LoVo (cell line): Measurements from ENCODE around the gene STX7.
A peak's percentile ranks its signal among the peaks of the same experiment; 100 is the strongest.
"Not testable (repeated sequence)": the region's sequence is repeated elsewhere in the genome, so short reads cannot be mapped to it uniquely, and the experiment has no call there.

Experiments
- DNase-seq: peaks from one replicate; pipeline ENCODE4 v3.0.0-alpha.2; 2016; ENCODE audit warnings: low spot score

The STX7 gene

DNA sequence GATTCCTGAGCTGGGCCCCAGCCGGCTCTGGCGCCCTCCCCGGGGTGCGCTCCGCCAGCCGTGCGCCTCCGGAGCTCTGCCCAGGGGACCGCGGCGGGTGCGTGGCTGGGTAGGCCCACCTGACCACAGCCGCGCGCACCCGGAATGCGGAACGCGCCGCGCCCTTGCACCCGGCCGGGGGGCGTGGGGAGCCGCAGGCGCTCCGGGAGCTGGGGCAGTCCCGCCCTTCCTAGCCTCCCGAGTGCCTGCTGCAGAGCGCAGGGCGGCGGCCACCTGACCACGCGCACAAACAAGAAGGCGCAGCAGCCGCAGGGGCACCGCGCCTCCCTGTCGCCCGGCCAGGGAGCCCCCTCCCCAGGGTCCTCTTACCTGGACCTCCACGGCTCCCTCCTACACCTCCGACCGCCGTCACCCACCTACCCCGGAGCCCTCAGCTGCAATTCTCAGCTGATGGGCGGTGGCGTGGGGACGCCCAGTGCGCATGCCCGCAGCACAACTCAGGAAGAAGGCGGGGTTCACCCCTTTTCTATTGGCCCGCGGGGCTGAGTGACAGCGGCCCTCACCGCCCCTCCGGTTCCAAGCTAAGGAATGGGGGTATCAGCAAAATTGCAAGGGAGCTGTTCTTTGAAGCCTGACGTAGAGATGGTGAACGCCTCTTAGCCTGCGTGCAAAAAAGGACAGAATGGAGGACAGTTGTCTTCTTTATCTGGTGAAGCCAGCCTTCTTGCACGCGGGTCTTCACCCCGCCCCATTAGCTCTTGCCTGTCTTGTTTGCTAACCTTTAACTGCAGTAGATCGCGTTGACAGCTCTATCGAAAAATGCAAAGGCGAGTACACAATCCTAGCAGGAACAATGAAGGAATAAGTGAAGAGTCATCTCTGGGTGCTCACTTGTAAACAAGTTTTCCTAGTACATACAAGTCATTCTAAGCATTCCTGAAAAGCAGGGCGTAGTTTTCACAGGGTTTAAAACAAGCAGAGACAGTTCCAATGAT lies at the start of gene STX7:
Gene STX7, minus strand, starts transcription at position 479 of the 995 bp plus-strand sequence. CDS start 9,586 bp downstream, outside the sequence.
- peak; percentile 90 for DNase-seq

GRCh38 chr6:132560087-132560486 lies 47.2 kb upstream of the STX7 start:
- not testable (repeated sequence) for DNase-seq

- no peak for DNase-seq
Observed at GRCh38 chr6:132552372-132552771, 39.5 kb upstream of the STX7 start, which contains the start of gene TAAR8. TAAR8 (plus strand) TSS chr6:132552672; CDS start chr6:132552693, 21 bp downstream.

- no peak for DNase-seq
Observed at GRCh38 chr6:132551214-132551613, 38.3 kb upstream of the STX7 start.

DNA sequence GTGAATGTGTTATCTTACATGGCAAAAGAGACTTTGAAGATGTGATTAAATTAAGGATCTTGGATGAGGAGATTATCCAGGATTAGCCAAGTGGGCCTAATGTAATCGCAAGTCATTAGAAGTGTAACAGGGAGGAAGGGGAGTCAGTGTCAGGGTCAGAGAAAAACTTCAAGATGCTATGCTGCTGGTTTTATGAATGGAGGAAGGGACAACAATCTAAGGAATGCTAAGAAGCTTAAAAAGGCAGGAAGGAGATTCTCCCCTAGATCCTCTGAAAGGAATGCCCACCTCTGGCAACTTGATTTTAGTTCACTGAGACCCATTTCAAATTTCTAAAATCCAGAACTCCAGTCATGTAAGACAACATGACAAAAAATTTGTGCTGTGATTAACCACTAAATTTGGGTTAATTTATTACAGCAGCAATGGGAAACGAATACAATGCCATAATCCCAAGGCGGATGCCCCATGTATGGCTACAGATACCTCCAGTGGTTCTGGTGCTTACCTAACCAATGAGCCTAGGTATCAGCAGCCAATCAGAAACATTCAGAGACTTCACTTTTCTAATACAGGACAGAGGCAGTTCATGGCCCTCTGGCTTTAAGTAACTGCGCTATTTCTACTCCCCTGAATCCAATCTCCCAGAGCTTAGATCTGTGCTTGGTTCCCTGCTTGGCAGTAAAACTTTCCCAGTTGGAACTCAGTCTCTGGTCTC lies 36.0 kb upstream of the STX7 start:
- no peak for DNase-seq

- DNase-seq, result no peak
Observed at GRCh38 chr6:132544826-132545225, 31.9 kb upstream of the STX7 start.

- DNase-seq, result no peak
Observed at GRCh38 chr6:132537977-132538376, 25.1 kb upstream of the STX7 start, which contains the start of gene TAAR9. TAAR9 (plus strand) TSS chr6:132538277; CDS start chr6:132538290, 13 bp downstream.

GRCh38 chr6:132537145-132537544 lies 24.2 kb upstream of the STX7 start:
- DNase-seq, result no peak

DNA sequence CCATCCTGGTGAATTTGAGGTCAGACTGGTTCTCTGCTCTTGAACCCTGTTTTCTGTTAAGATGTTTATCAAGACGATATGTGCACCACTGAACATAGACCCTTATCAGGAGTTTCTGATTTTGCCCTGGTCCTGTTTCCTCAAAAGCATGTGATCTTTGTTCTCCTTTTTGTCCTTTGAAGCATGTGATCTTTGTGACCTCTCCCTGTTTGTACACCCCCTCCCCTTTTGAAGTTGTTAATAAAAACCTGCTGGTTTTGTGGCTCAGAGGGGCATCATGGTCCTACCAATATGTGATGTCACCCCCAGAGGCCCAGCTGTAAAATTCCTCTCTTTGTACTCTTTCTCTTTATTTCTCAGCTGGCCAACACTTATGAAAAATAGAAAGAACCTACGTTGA lies 21.6 kb upstream of the STX7 start:
- not testable (repeated sequence) for DNase-seq

- DNase-seq, result peak; percentile 74
Observed at GRCh38 chr6:132530293-132530974, 17.5 kb upstream of the STX7 start.

DNA sequence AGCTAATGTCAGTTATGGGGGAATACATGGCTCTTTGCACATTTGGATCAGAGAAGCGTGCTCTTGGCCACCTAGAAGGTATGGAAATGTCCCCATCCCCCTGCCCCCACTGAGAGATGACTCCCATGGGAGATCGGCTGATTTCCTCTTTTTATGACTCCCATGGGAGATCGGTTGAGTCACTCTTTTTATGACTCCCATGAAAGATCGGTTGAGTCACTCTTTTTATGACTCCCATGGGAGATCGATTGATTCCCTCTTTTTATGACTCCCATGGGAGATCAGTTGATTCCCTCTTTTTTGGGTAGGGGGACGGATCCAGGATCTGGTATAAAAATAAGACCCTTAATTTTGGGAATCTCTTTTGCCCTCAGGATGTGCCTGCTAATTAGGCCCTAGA lies 14.9 kb upstream of the STX7 start:
- peak; percentile 57 for DNase-seq

DNA sequence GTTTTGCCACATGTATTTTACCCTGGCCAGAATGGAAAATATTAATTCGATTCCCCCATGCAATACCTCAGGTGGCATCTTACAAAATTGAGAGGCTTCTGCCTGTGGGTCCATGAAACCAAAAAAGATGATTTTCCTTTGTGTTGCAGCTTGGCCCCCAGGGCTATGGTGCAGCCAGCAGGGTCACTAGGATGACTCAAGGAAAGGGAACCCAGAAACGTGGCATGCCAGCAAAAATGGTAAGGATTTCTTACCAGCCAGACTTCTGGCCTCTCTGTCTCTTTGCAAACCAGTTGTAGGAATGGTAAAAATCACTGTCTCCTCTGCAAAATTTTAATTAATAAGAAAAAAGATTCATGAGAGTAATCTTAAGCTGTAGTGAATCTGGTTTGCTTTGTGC lies 13.5 kb upstream of the STX7 start:
- DNase-seq, result no peak

DNA sequence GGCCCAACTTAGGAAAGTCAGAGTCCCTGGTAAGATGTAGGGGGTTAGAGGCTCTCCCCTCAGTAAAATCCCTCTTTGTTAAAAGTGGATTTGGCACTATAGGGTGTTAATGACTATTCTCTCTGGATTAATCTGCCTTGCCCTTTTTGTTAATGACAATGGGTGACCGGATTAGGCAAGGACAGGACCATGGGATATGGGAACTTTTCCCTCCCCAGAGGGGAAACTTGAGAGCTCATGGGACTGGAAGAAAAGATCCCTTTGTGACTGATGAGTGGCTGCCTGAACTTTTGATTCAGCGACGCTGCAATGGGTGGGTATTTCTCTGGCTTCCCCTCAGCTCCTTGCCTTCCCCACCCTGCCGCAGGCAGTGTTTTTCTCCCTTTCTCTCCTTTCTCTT lies 12.9 kb upstream of the STX7 start:
- no peak for DNase-seq

DNA sequence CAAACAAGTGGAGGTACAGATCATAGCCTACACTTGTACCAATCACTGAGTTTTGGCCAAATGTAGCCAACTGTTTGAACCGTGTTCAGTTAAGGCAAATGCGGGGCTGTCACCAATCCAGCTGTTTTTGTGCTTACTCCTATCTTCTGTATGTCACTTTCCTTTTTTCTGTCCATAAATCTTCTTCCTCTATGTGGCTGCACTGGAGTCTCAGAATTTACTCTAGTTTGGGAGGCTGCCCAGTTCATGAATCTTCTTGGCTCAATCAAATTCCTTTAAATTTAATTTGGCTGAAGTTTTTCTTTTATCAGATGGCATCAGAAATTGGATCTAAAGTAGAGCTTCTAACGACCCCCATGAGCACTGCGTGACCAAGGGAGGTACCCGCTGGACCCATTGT lies 11.7 kb upstream of the STX7 start:
- DNase-seq, result no peak

DNA sequence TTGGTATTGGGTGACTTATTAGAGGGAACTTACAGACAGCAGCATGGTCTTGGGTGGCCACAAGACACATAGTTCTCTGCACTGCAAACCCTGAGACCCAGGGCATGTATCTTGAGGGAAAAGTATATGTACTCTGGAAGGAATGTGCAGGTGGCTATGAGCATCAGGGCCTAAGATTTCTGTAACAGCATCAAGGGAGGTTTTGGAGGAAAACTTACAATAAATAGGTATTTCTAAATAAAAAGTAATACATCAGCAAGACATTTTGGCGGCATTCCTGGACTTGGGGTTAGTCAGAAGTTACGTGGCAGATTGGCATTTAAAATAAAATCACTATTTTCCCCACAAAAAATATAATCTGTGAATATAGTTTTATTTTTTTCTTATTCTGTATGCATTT lies 8.0 kb upstream of the STX7 start:
- DNase-seq, result no peak

DNA sequence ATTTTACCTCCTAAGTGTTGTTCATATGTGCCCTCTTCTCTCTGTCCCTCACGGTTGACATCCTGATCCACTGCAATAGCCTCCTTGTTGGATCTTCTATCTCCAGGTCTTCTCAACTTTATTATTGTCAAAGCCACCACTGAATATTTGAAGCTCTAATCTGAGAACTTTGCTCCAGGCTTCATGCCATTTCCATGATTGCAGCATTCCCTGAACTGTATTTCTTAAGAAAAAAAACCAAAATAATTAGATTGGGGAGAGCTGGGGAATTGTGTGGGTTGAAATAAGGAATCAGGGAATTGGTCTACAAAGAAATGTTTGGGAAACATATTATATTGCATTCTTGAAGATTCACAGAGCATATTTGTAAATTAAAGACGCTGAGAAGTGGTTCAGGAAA lies 2.5 kb upstream of the STX7 start:
- no peak for DNase-seq

DNA sequence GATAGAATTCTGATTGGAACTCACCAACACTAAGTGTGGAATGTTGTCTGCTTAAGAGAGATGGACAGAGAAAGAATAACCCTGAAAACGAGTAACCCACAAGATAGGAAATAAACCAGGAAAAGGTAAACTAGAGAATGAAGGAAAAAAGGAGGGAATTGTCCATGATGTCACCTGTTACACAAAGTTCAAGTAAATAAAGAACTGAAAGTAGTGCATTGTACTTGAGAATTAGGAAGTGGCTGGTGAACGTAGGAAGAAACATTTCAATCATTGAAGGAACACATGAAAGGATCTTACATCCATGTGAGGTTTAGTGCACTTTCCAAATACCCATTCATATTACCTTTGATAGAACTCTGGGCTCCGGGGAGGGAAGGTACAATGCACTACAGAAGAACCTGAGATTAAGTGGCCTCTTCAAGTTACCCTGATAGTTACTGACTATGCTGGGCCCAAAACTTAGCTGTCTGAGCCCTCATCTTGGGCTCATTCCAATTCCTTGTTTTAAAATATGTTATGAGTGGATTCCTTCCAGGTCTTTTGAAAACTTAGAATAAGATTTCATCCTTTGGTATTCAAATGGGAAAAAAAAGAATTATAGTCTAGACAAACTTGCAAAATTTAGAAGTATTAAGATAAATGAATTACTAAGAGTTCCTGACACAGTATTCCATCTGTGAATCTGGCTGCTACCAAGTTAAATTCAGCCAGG lies 1.1 kb upstream of the STX7 start:
- DNase-seq, result no peak

DNA sequence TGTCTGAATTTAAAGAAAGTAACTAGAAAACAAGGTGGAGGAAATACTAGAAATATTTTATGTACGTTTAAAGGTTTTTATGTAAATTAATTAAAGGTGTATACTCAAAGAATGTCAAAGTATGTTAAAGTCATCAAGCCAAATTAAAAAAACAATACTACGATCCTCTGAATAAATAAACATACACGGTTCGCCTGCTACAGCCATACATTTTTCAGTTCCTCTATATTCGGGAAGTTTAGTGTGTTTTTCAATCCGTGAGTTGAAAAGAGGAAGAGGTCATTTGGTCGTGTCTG lies 626 bp downstream of the STX7 start:
- DNase-seq, result no peak

- DNase-seq, result no peak
Observed at GRCh38 chr6:132511831-132512220, 1.1 kb downstream of the STX7 start.

DNA sequence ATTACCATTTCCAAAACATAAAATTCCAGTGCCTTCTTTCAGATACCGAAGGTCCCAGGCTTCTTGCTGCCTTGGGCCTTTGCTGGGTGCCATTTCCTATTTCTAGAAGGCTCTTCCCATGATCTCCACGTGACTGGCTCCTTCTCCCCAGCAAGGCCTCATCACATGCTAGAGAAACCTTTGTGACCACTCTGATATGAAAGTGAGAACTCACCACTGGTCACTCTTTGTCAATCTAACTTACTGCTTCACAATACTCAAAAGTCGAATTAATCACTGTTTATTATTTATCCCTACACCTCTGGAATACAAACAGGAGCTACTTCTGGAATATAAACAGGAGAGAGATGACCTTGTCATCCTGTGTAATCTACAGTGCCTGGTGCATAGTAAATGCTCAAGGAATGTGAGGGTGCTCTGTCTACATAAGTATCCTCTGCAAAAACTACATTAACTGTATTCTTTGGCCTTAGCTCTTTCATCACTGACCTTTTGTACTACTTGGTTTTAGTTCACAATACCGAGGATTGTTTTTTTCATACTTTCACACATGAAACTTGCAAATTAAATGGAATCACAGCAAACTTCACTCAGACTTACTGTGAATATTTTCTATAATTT lies 1.6 kb downstream of the STX7 start:
- DNase-seq, result no peak
